Stimulated activated CD8-positive, alpha-beta memory T cell treated with anti-CD3 and anti-CD28 coated beads, Interleukin-7, amount 100 ng/mL, for 24 hours (primary cell): ENCODE results near the gene AKR1A1.
"Not testable (repeated sequence)": the region's sequence is repeated elsewhere in the genome, so short reads cannot be mapped to it uniquely, and the experiment has no call there.

Source experiments
- DNase-seq: peaks from one replicate; pipeline ENCODE4 v3.0.0-alpha.2; 2020; ENCODE audit warnings: low read depth

The AKR1A1 gene

GRCh38 chr1:45569962-45570581, 19.4 kb downstream of the AKR1A1 start:
- DNase-seq: peak; percentile 41

- DNase-seq: no peak
These were observed 20.0 kb downstream of the AKR1A1 start for GRCh38 chr1:45570631-45571030.

GRCh38 chr1:45573231-45573804, 22.7 kb downstream of the AKR1A1 start:
- DNase-seq: no peak

DNA sequence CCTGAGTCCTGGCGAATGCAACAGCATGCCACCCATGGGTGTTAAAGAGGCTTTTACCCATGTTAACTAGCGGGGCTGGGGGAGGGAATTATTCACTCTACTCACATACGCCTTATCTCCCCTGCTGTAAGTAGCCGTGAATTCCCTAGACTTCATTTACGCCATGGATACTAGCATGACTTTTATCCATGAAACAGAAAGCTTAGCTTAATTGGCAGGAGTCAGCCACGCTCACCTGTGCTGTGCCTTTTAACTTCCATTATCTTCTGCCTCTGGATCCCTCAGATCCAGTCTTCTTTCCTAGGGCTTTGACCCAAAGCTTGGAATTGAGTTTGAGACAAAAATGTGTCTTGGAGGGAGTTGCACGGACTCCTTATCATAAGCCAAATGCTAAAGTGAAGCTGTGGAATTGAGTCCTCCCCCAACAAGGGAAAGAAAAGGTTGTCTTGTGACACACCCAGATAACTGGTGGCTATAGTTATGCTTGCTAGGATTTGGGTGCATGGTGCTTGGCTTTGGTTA, 23.5 kb downstream of the AKR1A1 start:
- no peak for DNase-seq

DNA sequence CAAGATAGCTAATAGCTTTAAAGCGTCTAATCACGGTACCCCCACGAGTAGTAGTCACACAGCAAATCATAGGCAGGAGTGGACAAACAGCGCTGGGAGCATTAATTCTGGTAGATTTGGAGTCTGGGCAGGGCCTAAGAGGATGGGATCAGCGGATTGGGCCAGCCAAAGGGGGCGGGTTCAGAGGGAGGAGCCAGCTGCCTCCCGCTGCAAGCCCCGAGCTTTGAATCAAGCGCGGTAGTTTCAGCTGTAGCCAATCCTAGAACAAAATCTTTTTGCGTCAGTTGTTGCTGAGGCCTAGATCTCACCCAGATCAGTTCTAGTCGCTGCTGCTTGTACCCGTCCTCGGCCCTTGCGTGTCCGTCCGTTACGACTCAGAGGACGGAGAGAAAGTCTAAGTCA, 32.6 kb downstream of the AKR1A1 start:
- DNase-seq: peak; percentile 81

DNA sequence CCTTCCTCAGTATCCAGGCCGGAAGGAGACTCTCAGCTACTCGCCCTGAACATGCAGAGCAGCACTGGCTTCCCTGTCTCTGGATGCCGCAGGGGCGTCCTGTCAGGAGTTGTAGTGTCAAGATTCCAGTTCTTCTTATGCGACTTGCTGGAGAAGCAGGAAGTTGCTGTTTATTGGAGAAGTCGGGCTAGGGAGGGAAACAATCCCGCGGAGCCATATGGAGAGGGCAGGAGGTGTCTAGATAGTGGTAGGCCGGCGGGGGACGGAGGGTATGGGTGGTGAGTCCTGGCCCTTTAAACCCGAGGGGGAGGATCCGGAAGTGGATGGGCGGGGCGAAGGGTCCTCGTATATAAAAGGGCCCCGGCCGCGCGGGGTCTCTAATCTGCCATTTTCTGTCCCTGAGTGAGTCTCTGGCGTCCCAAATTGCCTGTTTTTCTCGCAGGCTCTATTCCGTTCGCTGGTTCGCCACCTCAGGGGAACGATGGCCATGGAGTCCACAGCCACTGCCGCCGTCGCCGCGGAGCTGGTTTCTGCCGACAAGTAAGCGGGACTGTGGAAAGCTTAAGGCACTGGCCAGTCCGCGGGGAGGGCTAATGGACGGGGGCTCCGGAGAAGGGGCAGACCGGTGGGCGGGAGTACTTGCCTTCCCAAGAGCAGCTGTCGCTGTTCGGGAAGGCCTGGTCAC, 33.2 kb downstream of the AKR1A1 start, which contains the start of gene NASP:
Gene NASP, plus strand, starts transcription at position 376 of the 685 bp plus-strand sequence. Its CDS starts 106 bp downstream, at position 482.
- peak; percentile 86 for DNase-seq

DNA sequence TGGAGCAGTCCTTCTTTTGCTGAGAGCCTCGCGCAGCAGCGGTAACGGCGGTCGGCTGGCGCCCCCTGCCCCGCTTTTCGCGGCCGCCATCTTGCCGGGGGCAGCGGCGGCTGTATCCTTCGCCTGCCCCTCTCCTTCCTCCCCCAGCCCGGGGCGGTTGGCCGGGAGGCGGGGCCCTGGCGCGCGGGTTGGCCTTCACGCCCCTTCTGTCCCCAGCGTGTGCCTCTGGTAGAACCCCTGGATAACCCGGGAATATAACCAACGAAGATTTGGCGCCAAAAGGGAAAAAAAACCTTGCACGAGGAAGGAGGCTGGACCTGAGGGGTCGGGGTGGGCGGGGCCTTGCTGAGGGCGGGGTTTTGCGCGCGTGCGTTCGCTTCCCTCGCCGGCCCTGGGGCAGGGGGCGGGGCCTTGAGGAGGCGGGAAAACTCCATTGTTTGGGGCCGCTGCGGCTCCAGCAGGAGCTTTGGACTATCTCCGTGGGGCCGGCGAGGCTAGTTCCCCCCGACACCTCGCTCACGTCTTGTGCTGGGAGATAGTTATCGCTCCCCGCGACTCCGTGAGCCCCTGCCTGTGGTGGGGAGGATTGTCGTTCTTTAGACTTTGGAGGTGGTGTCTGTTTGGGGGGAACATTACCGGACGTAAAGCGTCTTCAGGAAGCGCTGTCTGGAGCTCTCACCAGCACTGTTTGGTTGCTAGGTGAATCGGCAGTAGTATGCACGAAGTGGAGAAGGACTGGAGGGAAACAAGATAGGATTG, 33.9 kb downstream of the AKR1A1 start:
- peak; percentile 80 for DNase-seq

GRCh38 chr1:45585110-45585426, 34.4 kb downstream of the AKR1A1 start:
- DNase-seq: no peak

- no peak for DNase-seq
These were observed 35.0 kb downstream of the AKR1A1 start for GRCh38 chr1:45585496-45586075.

DNA sequence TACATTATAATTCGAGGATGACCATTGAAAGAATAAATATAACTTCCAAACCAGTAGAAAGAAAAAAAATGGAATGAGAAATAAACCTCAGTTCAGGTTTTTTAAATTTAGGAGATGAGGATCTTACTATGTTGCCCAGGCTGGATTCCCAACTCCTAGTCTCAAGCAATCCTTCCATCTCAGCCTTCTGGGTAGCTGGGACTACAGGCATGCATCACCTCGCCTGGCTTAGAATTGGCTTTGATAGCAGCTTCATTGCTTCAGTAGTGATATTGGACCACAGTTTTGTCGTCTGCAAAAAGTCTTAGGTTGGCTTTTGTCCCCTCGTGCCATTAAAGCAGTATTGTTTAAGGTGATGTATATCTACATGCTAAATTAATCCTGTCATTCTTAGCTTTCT, 36.1 kb downstream of the AKR1A1 start:
- no peak for DNase-seq

DNA sequence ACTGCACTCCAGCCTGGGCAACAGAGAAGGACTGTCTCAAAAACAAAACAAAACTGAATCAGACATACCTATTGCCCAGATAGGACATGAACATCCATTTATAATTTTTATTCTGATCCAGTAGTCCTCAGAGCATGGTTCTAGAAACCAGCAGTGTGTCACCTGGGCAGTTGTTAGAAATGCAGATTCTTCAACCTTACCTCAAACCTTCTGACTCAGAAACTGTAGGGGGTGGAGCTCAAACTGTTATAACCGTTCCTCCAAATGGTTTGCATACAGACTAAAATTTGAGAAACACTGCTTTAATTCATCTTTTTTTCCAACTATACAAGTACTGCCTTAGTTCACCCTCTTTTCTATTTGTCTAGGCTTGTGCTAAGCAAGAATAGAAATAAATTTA, 39.2 kb downstream of the AKR1A1 start:
- no peak for DNase-seq

- DNase-seq: no peak
These were observed 43.8 kb downstream of the AKR1A1 start for GRCh38 chr1:45594412-45594811.

- DNase-seq: not testable (repeated sequence)
These were observed 46.1 kb downstream of the AKR1A1 start for GRCh38 chr1:45596765-45597164.

- no peak for DNase-seq
These were observed 53.6 kb downstream of the AKR1A1 start for GRCh38 chr1:45604239-45604638.

DNA sequence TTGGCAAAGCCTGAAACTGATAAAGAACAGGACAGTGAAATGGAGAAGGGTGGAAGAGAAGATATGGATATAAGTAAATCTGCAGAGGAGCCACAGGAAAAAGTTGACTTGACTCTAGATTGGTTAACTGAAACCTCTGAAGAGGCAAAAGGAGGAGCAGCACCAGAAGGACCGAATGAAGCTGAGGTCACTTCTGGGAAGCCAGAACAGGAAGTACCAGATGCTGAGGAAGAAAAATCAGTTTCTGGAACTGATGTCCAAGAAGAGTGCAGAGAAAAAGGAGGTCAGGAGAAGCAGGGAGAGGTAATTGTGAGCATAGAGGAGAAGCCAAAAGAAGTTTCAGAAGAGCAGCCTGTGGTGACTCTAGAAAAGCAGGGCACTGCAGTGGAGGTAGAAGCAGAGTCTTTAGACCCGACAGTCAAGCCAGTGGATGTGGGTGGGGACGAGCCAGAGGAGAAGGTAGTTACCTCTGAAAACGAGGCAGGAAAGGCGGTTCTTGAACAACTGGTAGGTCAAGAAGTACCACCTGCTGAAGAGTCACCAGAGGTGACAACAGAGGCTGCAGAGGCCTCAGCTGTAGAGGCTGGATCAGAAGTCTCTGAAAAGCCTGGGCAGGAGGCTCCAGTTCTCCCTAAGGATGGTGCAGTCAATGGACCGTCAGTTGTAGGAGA, 56.9 kb downstream of the AKR1A1 start:
- DNase-seq: no peak

DNA sequence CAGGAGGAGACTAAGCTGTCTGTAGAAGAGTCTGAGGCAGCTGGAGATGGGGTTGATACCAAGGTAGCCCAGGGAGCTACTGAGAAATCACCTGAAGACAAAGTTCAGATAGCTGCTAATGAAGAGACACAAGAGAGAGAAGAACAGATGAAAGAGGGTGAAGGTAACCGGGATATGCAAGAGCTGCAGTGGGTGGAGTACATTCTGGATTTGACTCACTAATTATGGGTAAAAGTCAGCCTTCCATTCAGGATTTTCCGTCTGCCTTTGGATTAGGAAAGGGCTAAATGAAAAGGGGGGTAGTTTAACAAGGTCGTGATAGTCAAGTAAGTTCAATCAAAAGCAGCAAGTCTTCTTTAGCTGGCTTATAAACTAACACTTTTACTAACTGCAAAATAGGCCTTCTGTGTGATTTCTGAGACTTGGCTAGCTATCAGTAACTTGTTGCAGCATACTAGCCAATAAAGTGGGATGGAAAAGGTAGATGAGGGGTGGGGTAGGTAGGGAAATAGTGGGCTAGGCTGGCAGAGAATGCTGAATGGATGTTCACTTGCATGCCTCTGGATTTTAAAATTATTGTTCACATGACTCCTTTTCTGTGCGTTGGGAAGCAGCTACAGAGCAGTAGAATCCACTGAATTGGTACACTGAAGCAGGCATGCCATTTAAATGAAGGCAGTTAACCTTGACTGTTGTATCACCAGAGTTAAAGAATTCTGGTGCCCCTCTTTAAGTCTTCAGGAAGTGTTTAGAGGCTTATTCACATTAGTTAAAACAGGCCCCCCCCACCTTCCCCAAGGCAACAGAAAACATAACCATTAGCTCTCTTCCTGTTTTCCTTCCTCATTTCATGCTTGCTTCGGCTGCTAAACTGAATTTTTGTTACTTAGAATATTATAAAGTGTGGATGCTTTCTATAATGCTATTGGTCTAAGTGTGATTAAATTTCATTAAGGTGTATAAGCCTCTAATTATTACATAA, 57.8 kb downstream of the AKR1A1 start:
- DNase-seq: no peak

DNA sequence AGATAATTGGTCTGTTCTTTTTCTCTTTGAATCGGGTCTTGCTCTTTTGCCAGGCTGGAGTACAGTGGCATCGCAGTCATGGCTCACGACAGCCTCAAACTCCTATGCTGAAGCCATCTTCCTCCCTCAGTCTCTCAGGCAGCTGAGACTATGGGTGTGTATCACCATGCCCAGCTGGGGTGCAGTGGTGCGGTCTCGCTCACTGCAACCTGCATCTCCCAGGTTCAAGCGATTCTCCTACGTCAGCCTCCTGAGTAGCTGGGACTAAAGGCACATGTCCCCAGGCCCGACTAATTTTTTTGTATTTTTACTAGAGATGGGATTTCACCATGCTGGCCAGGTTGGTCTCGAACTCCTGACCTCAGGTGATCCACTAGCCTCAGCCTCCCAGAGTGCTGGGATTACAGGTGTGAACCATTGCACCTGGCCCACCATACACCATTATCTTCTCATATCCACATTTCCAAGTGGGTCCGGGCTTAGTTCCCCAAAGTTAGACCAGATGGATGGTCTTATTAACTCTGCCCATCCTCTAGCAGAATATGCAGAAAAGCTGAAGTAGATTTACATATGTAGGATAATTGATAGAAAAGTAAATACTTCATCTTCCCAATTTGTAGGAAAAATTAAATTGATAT, 60.1 kb downstream of the AKR1A1 start:
- no peak for DNase-seq

- no peak for DNase-seq
These were observed 62.4 kb downstream of the AKR1A1 start for GRCh38 chr1:45612941-45613579.

GRCh38 chr1:45615885-45616284, 65.3 kb downstream of the AKR1A1 start:
- DNase-seq: no peak
